ENCODE results near the gene ZDHHC17.

The ZDHHC17 gene

DNA sequence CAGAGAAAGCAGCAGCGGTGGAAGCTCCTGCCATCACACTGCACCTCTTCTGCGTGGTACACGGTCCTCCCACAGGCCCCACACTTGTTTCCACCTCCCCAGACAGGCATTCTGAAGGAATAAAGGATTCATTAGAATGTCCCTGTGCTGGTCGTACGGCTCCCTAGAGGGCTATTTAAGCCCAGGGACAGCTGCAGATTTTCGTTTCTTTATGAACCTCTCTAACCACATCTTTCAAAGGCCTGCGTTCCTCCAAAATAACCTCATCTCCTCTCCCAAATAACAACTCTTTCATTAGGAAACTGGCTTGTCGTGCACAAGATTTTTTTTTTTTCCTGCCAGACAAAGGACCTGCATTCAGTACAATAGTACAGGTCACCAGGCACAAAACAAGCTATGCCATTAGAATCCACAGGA, 102.2 kb downstream of the ZDHHC17 start:
- no peak for DNase-seq (ENCODE audit: low spot score)
- TF ChIP-seq, protein P1, sequence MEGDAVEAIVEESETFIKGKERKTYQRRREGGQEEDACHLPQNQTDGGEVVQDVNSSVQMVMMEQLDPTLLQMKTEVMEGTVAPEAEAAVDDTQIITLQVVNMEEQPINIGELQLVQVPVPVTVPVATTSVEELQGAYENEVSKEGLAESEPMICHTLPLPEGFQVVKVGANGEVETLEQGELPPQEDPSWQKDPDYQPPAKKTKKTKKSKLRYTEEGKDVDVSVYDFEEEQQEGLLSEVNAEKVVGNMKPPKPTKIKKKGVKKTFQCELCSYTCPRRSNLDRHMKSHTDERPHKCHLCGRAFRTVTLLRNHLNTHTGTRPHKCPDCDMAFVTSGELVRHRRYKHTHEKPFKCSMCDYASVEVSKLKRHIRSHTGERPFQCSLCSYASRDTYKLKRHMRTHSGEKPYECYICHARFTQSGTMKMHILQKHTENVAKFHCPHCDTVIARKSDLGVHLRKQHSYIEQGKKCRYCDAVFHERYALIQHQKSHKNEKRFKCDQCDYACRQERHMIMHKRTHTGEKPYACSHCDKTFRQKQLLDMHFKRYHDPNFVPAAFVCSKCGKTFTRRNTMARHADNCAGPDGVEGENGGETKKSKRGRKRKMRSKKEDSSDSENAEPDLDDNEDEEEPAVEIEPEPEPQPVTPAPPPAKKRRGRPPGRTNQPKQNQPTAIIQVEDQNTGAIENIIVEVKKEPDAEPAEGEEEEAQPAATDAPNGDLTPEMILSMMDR (IDR thresholded peaks at IDR 0.05; ENCODE audit: borderline replicate concordance, control extremely low read depth, extremely low read depth, insufficient read depth, missing control alignments): no peak
- in situ Hi-C loops (cut with MboI; ENCODE audit: low sequenced_read_pairs, unreplicated experiment): no loop called here

DNA sequence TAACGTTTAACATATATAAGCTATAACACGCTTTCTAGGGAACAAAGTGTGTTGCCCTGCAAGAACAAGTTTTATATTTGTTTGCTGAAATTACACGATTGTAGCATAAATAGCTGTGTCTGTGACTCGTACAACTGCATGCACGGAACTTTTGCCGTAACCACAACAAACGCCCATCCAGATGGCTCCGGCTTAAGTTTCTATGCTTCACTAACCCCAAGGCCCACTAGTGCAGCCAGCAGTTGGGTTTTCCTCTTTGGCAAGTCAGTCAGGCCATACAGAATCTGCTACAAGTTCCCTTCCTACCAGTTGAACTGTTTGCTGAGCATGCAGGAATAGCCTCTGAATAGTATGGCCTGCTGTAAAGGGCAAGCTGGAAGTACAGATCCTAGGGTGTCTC, 102.8 kb downstream of the ZDHHC17 start:
- no peak for DNase-seq (ENCODE audit: low spot score)
- in situ Hi-C loops (cut with MboI; ENCODE audit: low sequenced_read_pairs, unreplicated experiment): no loop called here
- TF ChIP-seq, protein P1 (IDR thresholded peaks at IDR 0.05; ENCODE audit: borderline replicate concordance, control extremely low read depth, extremely low read depth, insufficient read depth, missing control alignments): no peak

DNA sequence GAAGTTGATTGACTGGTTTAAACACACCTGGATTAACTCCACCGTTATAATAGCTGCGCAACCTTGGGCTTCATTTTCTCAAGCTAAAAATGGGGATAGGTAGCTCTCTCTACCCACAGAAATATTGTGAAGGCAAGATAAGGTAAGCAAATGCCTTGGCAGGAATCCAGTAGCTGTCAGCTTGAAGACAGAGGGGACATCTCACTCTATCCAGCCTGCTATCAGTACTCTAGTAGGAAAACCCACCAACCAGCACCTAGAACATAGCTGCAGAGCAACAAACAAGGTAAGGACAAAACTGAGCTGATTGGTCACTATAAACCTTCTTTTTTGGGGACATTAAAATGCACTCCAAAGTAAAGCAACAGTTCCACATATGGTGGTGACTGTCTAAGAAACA, 107.2 kb downstream of the ZDHHC17 start:
- DNase-seq (ENCODE audit: low spot score): no peak
- in situ Hi-C loops (cut with MboI; ENCODE audit: low sequenced_read_pairs, unreplicated experiment): no loop called here
- TF ChIP-seq, protein P1 (IDR thresholded peaks at IDR 0.05; ENCODE audit: borderline replicate concordance, control extremely low read depth, extremely low read depth, insufficient read depth, missing control alignments): no peak

DNA sequence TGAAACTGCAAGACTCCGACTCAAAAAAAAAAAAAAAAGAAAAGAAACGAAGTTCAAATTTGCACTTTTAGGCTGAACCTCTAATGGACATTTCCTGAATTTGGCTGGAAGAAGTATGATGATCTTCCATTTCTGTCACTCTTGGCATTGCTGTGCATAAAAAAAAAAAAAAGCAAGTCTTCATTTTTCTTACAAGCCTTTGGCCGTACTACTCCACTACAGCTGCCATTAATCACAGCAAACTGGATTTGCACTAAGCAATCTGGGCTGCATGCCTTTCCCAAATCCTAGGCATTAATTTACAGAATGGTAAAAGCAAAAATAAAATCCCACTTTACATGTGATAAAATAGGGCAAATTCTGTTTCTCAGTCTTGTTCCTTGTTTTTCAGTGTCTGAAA, 107.8 kb downstream of the ZDHHC17 start:
- DNase-seq (ENCODE audit: low spot score): no peak
- TF ChIP-seq, protein P1 (IDR thresholded peaks at IDR 0.05; ENCODE audit: borderline replicate concordance, control extremely low read depth, extremely low read depth, insufficient read depth, missing control alignments): no peak
- in situ Hi-C loops (cut with MboI; ENCODE audit: low sequenced_read_pairs, unreplicated experiment): no loop called here

DNA sequence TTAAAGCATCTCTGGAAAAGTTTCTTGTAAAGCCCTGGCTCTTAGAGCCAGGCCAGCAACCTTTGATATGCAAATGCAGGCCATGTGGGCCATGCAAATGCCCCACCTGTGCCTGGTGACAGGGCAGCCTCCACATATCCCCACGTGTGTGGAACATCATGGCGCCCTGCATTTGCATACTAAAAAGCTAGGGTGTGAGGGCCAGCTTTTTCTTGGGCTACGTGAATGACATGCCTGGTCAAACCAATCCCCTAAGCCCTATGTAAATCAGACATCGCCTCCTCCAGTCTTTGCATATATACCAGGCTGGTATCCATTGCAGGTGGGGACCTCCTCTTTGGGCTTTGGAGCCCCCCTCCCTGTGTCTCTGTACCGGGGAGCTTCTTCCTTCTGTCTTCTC, 108.5 kb downstream of the ZDHHC17 start:
- no peak for DNase-seq (ENCODE audit: low spot score)
- TF ChIP-seq, protein P1 (IDR thresholded peaks at IDR 0.05; ENCODE audit: borderline replicate concordance, control extremely low read depth, extremely low read depth, insufficient read depth, missing control alignments): no peak
- in situ Hi-C loops (cut with MboI; ENCODE audit: low sequenced_read_pairs, unreplicated experiment): no loop called here

DNA sequence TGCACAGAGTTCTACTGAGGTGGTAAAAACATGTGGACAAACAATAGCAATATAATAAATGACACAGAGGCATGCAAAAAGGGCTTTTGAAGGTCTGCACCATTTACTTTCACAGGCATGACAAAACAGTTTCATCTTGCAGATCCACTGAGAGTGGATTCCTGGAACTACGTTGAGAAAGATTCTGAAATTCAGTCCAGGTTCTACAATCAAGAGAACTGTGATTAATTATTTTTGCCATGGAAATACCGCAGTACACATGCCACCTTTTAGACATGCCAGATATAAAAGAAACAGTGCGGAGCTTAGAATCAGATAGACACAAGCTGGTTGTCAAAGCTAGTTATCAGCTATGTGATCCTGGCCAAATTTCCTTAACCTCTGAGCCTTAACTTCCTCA, 110.1 kb downstream of the ZDHHC17 start:
- in situ Hi-C loops (cut with MboI; ENCODE audit: low sequenced_read_pairs, unreplicated experiment): no loop called here
- no peak for DNase-seq (ENCODE audit: low spot score)
- TF ChIP-seq, protein P1 (IDR thresholded peaks at IDR 0.05; ENCODE audit: borderline replicate concordance, control extremely low read depth, extremely low read depth, insufficient read depth, missing control alignments): no peak
